Measurements from ENCODE around the gene CCDC188. TPM values are rescaled to one million over a fixed set of nuclear protein-coding genes. Genes with fewer than 3 reads are reported as not detected.
A peak's percentile ranks its signal among the peaks of the same experiment; 100 is the strongest.

CCDC188 gene
- total and polyA plus RNA-seq, 2 of the 13 experiments (the other 11 are each of a cell fraction or from before 2014, with no cell fraction given): not detected

GRCh38 chr22:20118300-20119020, 32.4 kb downstream of the CCDC188 start:
- Histone ChIP-seq H3K27me3 (ENCODE audit: control insufficient read depth in 1 of 2, insufficient read depth in 2 of 2, low read length in 2 of 2) (no peaks in the 10 kb centered on the region; a peak in 1 of 5 replicates), H3K27ac (ENCODE audit: extremely low read length, insufficient read depth, low read length) (peak overlapping the region; percentile 83), H3K4me1 (ENCODE audit: insufficient read depth, low read length) (peaks cover 55% of the 10 kb centered on the region), H3K9ac (ENCODE audit: insufficient read depth, low read depth, low read length) (peak overlapping the region; percentile 90), H3K9me3 (ENCODE audit: low read length) (no peaks in the 10 kb centered on the region), H3K79me2 (ENCODE audit: insufficient read depth, low read length) (peaks cover 67% of the 10 kb centered on the region), H2AFZ (ENCODE audit: low read length) (no peak overlapping the region), H3K4me2 (ENCODE audit: low read depth, low read length) (peak overlapping the region; percentile 81), H3K36me3 (replicated peaks in 1 of 2; ENCODE audit: control insufficient read depth in 1 of 2, insufficient read depth in 2 of 2, low read length in 2 of 2) (peaks cover 17 to 67% of the 10 kb centered on the region in 2 experiments), H3K4me3 (replicated peaks in 1 of 3; ENCODE audit: insufficient read depth in 1 of 3, low read depth in 2 of 3, low read length in 3 of 3) (peak overlapping the region; percentile 87 to 94 (median 90)), H4K20me1 (ENCODE audit: insufficient read depth, low read length) (0 out of 2 replicates have a peak, but pooled peaks cover 3% of the 10 kb centered on the region)
- intact Hi-C loops (cut with micrococcal nuclease; ENCODE audit: unreplicated experiment): loop anchor here (5.0 kb wide), 1 partner anchor 36 kb away; the partner anchor contains the start of gene DGCR8
- no peak for FAIRE-seq
- CTCF ChIA-PET (ENCODE audit: low intra/inter-chr PET ratio, low total read pairs): no interaction called here
- POLR2A ChIA-PET: interaction anchor here (1.1 to 2.2 kb wide), 4 partner anchors 8 to 108 kb away, joined by 3 to 15 read pairs (median 4); no protein-coding TSS in a partner anchor
- ATAC-seq: no peak
- under 1% methylated on average over 6 of the region's 8 CpGs for WGBS (ENCODE audit: low lambda C conversion rate)
- in situ Hi-C loops (cut with HindIII; ENCODE audit: extremely low pct_ligation_motif_present, low pct_unique_long_range_greater_than_20kb): no loop called here
- TSS peak; percentile 74 for BruUV-seq (replicated peaks)
- TF ChIP-seq PHB2 (IDR thresholded peaks at IDR 0.05; ENCODE audit: partially characterized antibody): no peak
- TF ChIP-seq NCOA2 (CRISPR knock-in tag; IDR thresholded peaks at IDR 0.05): 0 out of 2 replicates have a peak, but pooled peaks have one; percentile 0
- DNase-seq (ENCODE audit: low spot score): no peak

DNA sequence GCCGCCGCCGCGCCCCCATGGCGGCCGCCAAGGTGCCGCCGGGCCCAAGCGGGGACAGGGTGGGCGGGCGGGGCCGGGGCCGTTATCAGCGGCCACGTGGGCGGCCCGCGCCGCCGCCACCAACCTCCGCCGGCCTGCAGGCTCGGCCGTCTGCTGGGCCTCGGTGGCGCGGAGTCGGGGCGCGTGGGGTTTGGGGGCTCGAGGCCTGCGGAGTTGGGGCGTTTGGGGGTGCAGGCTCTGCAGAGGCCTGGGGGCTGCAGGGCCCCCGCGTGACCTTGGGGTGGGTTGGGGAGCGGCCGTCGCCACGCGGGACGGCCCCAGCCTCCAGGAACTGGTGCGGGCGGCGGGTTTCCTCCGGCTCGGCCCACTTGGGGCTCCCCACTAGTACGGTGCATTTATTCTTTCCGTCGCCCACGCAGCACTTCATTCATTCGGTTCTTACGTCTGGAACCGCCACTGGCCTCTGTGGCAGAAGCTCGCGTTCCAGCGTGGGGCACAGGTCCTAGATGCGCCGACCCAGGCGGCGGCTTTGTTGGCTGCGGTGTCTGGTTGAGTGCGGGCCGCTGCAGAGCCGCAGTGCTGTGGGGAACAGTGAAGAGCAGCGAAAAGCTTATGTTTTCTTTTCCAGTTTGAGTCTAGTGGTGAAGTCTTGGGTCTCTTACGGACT, 33.1 kb downstream of the CCDC188 start:
- ATAC-seq: no peak
- H3K4me3 ChIP-seq (replicated peaks in 1 of 3; ENCODE audit: insufficient read depth in 1 of 3, low read depth in 2 of 3, low read length in 3 of 3): peak overlapping the region; percentile 87 to 94 (median 90)
- peak overlapping the region; percentile 83 for H3K27ac ChIP-seq (ENCODE audit: extremely low read length, insufficient read depth, low read length)
- FAIRE-seq: no peak
- ChIA-PET CTCF (ENCODE audit: low intra/inter-chr PET ratio, low total read pairs) (no interaction called here), POLR2A (interaction anchor here (0.9 to 2.2 kb wide), 8 partner anchors 9 to 276 kb away, joined by 3 to 15 read pairs (median 4); partner anchors contain the start of genes ZDHHC8 and ZNF74)
- H4K20me1 ChIP-seq (ENCODE audit: insufficient read depth, low read length): 0 out of 2 replicates have a peak, but pooled peaks cover 3% of the 10 kb centered on the region
- peaks cover 67% of the 10 kb centered on the region for H3K79me2 ChIP-seq (ENCODE audit: insufficient read depth, low read length)
- H3K9ac ChIP-seq (ENCODE audit: insufficient read depth, low read depth, low read length): peak overlapping the region; percentile 90
- H3K36me3 ChIP-seq (replicated peaks in 1 of 2; ENCODE audit: control insufficient read depth in 1 of 2, insufficient read depth in 2 of 2, low read length in 2 of 2): peaks cover 17 to 72% of the 10 kb centered on the region in 2 experiments
- intact Hi-C loops (cut with micrococcal nuclease; ENCODE audit: unreplicated experiment) (loop anchor here (1.0 to 5.0 kb wide), 2 partner anchors 12 to 35 kb away; partner anchors contain the start of gene DGCR8), in situ Hi-C loops (cut with HindIII; ENCODE audit: extremely low pct_ligation_motif_present, low pct_unique_long_range_greater_than_20kb) (no loop called here)
- no peak for DNase-seq (ENCODE audit: low spot score)
- no TSS peak for BruUV-seq (replicated peaks)
- H3K27me3 ChIP-seq (ENCODE audit: control insufficient read depth in 1 of 2, insufficient read depth in 2 of 2, low read length in 2 of 2): no peaks in the 10 kb centered on the region; a peak in 1 of 5 replicates
- no peaks in the 10 kb centered on the region for H3K9me3 ChIP-seq (ENCODE audit: low read length)
- peaks cover 55% of the 10 kb centered on the region for H3K4me1 ChIP-seq (ENCODE audit: insufficient read depth, low read length)
- no peak overlapping the region for H2AFZ ChIP-seq (ENCODE audit: low read length)
- 0% methylated on average over 20 of the region's 66 CpGs for WGBS (ENCODE audit: low lambda C conversion rate)
- H3K4me2 ChIP-seq (ENCODE audit: low read depth, low read length): peak overlapping the region; percentile 81
- TF ChIP-seq ZNF615 (CRISPR knock-in tag; IDR thresholded peaks at IDR 0.05; ENCODE audit: borderline replicate concordance) (0 out of 2 replicates have a peak, but pooled peaks have one; percentile 48), NAIF1 (CRISPR knock-in tag; IDR thresholded peaks at IDR 0.05; ENCODE audit: borderline replicate concordance) (no peak), GTF2F1 (IDR thresholded peaks at IDR 0.05; ENCODE audit: low read length) (no peak), ZNF496 (CRISPR knock-in tag; IDR thresholded peaks at IDR 0.05; ENCODE audit: insufficient replicate concordance) (no peak), MED13 (CRISPR knock-in tag; IDR thresholded peaks at IDR 0.05) (no peak), PHF8 (CRISPR knock-in tag; IDR thresholded peaks at IDR 0.05) (peak; percentile 60; the same call in 1 of the 2 replicates), FOSL2 (CRISPR knock-in tag; IDR thresholded peaks at IDR 0.05) (0 out of 2 replicates have a peak, but pooled peaks have one; percentile 11), PLSCR1 (CRISPR knock-in tag; IDR thresholded peaks at IDR 0.05; ENCODE audit: borderline replicate concordance) (peak; percentile 51; the same call in 1 of the 2 replicates), NR2F2 (IDR thresholded peaks at IDR 0.05; ENCODE audit: borderline replicate concordance, low read depth) (no peak), ZNF558 (CRISPR knock-in tag; IDR thresholded peaks at IDR 0.05; ENCODE audit: borderline replicate concordance) (peak; percentile 34; the same call in 1 of the 2 replicates), YY1 (IDR thresholded peaks at IDR 0.05; ENCODE audit: insufficient read depth, insufficient replicate concordance, low read depth, low read length) (no peak), HMGA1 (CRISPR knock-in tag; conservative IDR thresholded peaks at IDR 0.05) (no peak), TAF15 (IDR thresholded peaks at IDR 0.05; ENCODE audit: low read depth, low read length, poor library complexity, severe bottlenecking) (no peak), ZNF780A (CRISPR knock-in tag; IDR thresholded peaks at IDR 0.05) (no peak), RFX1 (IDR thresholded peaks at IDR 0.05) (no peak)
